NCI-H2171 treated with DMSO at 0.1 percent for 48 hours (cell line): Measurements from ENCODE around the gene PTPRT.

Experiments
- DNase-seq: peaks from one replicate; lab custom pipeline; 2025; lab: John Stamatoyannopoulos, UW

The PTPRT gene

DNA sequence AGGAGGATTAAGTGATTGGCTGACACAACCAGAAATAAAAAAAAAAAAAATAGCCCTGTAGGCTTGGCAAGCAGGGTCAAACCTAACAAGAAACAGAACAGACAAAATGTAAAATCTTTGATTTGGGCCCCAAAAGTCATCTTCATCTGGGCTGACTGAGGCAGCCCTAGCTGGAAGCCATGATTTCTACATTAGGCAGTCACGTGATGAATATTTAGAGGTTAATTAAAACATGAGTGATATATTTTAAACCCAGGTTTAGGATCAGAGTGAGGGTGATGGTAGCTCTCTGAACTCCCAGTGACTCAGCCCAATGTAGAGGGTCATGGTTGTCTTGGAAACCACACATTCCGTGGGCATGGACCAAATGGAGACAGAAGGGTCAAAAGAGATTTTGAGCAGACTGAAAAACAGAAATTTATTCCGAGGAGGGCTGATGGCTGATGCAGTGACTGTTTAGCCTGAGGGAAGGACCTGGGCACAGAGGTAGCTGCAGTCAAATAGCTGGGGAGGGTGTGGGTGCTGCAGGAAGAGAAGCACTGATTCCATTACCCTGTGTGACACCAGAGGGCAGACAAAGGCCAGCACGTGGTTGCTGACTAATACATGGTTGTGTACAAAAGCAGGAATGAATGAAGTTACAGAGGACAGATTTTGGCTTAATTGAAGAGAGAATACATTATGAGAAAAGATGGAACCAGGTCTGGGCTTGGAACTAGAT lies 998.4 kb downstream of the PTPRT start:
- no peak for DNase-seq

DNA sequence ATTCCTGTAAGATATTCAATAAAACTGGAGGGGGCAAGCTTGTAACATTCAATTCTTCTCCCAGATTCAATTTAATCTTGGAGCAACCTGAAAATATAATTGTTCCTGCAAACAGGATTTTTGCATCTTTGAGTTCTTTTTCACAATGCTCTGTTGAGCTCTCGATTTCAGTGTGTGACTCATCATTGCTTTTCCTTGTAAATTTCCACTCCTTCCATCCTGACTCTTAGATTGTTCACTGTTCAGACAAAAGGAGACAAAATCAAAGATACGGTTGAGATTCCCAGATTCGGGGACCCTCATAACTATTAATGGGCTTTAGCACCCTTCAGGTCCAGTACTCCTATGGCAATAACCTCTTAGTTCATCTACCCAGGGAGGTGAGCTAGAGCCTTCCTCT lies 999.6 kb downstream of the PTPRT start:
- DNase-seq, result no peak

DNA sequence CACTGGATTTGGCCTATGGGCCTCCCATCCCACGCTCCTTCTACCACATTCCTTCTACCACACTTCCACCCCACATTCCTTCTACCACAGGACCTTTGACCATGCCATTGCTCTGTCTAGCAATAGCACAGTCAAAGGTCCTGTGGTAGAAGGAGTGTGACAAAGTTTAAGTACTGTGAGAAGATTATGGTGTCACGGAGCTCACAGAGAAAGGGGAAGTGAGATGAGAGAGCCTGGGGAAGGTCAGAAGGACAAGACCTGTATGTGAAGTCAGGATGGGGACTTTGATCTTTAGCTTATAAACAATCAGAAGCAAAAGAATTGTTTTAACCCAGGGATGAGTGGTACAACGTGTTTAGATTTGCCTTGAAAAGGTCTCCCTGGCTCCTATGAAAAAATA lies 1003.4 kb downstream of the PTPRT start:
- no peak for DNase-seq

DNA sequence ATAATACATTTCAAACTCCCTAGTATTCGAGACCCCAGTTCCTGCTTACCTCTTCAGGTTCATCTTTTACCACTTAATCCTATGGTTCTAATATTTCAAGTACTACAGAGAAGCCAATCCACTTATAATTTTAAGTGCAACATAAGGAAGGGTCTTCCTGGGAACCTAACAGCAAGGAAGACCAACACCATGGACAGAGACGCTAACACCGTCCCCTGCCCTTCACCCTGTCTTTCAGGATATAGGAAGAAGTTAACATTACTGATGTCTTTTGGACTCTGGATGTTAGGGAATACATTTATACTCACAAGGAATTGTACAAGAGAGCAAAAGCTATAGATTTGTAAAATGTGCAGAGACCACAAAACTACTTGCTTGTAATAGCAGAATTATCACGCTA lies 1006.6 kb downstream of the PTPRT start:
- DNase-seq, result no peak

DNA sequence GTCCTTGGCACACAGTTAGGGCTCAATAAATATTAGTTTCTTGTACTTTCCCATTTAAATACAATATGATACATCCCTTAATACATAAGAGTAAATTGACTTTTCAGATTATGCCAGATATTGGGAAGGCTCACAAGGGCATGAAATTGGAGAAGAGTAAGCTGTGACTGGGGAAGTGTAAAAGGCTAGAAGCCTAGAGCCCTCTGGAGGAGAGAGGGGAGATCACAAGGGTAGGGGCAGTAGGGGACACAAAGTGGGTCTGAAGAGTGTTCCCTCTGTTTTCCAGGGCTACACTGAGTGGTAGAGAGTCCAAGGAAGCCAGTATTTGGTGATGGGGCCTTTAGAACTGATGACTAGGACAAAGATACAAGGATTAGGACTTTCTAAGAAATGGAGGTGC lies 1008.6 kb downstream of the PTPRT start:
- no peak for DNase-seq

DNA sequence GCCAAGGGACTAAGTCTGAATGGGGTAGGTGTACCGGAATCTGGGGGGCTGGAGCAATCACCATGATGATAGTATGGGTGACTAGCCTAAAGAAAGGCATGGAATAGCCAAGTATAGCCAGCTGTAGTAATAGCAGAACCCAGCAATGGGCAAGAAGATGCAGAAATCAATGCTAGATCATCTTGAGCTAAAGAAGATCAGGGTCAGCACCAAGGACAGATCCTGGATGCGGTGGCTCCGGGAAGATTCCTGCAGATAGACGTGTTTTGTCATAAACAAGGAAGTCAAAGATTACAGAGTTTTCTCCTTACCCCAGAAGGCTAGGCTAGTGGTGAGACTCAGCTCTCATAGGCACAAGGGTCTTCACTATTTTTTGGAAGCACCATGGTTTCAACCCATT lies 1009.9 kb downstream of the PTPRT start:
- DNase-seq, result no peak

DNA sequence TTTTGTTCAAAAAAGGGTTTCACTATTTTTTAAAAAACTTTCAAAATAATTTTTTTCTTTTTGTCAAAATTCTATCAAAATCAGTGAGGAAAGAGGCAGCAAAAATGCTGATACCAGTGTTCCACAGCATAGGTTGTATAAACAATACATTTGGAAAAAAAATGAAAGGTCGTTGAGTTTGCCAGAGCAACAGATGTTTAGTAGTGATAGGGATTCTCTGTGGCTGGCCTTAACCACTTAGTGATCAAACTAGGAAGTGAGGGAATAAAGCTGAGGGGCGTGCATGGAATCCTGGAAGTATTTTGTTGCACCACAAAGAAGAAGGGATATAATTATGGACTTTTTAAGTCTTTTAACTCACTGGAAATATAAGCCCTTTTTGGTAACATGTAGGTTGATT lies 1016.3 kb downstream of the PTPRT start:
- peak; percentile 26 for DNase-seq

DNA sequence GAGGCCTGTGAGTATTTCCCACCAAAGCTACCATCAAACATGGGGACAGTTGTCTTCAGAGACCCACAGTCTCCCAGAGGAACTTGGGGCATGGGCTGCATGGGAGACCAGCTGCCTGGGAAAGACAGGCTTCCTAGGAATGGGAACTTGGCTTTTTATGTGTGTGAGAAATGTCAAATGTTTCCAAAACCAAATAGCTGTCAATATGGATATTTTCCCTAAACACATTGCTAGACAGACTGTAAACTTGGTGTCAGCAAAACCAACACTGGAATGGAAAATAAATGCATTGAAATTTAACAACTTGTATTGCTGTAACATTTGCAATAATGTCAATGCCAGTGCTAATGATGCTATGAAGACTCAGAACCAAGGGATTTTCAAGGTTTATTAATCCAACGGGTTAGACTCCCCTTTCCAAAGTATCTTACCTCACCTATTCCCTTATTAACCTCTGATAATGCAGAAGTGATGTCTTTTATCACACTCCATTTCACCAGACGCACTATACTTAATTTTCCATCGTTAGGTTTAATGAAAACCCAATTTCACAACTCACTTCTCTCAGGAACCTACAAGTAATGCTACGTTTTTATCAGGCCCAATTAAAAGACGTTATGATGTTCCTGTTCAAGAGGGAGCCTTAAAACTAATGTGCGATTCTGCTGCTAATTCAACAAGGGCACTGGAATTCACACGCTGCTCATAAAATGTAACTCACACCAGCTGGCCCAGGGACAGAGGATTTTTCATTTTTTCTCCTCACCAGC lies 1025.4 kb downstream of the PTPRT start:
- DNase-seq, result no peak

DNA sequence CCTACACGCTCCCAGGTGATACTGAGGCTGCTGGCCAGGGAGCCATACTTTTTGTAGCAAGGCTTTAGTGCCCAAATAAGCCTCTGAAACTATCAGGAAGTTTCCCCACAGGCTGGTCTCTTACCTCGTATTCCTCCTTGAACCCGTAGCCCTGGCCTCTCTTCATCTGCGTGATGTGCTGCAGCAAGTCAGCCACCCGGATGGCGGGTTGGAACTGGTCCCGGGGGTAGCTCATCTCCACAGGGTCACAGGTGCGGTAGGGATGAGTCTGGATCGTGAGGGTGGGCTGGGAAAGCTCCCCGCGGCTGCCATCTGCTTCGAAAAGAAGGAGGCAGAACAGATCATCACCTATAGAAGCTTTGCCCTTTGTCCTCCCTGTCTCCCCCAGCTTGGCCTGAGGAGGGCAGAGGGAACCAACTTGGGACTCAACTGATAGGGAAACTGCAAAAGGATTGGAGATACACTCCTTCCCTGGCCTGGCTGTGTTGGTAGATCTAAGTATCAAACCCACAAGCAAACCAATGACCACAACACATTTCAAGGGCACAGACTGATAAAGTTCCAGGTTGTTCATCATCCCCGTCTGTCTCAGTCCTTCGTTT lies 1028.4 kb downstream of the PTPRT start:
- peak; percentile 15 for DNase-seq

DNA sequence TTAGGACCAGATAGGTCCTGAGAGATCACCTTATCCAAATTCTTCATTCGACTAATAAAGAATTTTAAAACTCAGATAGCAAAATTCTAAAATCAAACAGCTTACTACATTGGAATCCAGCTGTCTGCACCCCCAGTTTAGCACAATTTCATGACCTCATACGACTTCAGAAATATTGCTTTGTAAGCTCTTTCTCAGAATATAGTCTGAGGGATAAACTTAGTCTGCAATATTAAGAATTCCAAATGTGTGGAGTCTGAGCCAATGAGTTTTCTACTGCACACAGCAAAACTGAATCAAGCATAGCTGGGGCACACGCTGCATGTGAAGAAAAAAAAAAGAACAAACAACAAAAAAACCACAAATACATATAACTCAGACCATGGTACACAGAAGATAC lies 1029.9 kb downstream of the PTPRT start:
- no peak for DNase-seq

DNA sequence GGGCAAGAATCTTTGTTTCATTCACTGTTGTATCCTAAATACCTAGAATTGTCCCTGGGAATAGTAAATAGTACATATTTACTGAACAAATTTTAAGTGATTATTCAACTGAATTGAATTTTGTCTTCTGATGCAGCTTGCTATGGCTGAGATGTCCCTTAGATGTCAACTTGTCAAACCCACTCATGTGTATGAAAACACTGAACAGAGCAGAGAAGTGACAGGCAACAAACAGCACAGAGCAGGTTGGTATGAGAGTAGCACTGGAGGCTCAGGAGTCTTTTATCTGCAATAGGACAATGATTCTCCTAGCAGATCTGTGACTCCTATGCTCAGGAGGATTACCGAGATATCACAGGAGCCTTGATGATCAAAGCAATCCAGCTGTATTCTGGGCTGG lies 1031.4 kb downstream of the PTPRT start:
- DNase-seq, result no peak

DNA sequence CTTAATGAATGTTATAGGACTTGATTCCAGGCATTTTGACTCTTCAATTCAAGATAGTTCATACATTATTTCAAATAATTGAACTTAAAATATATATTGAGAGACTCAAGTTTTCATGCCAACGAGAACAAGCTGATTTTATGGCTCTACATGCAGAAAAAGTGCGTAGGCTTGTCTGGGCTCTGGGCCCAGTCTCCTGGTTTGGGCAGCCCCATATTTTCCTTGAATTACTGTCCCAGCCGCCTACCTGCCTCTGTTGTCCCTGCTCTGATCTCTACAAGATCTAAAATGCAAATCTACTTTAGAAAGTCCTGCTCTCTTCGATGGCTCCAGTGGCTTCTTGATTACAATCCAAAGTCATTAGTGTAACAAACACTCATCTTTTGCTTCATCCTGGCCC lies 1034.1 kb downstream of the PTPRT start:
- no peak for DNase-seq

DNA sequence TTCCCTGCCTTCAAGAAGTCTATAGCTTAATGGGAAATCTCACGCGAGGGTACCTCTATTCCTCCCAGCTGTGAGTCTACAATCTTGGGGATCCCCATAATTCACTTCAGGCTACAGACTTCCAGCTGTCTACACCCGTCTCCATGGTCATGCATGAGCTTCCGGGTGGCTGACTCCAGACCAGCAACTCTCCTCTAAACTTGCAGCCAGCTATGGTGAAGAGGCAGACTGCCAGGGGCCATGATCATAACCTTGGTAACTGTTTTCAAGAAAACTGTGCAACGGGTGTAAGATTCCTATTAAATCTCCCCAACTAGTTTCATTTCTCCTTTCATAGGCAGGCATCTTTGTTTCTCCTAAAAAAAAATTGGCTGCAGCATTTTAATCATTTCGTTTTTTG lies 1037.1 kb downstream of the PTPRT start:
- no peak for DNase-seq

DNA sequence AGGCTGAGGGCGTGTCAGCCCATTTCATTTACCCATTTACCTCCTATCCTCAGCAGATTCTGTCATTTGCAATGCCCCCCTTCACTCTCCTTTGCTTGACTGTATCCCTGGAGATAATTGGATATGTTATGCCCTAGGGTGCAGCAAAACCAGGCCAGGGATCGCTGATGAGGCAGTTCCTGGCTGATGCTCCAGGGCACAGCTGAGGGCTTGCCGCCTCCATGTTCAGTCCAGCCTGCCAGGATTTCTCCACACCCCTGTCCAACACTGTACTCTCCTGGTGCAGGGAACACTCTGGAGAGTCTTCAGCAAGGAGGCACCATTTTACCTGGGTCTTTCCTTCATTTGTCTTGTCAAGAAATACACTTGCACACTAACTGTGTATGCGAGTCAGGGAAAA lies 1039.5 kb downstream of the PTPRT start:
- DNase-seq, result no peak

DNA sequence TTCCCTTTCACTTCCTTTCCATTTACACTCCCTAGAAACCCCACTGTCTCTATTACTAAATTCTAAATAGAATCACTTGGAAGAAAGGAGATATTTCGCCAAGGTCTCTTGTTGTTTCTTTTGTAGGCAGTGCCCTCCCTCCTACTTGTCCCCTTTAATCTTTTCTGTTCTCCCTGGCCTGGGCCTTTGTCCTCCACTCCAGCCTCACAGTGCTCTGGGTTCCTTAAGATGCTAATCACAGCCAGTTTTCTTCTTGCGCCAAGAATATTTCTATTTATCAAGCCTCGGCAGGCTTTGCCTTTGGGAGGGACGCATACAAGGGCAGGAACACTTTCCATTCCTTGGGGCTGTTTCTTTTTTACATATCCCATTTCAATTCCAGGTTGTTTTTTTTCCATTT lies 1051.0 kb downstream of the PTPRT start:
- DNase-seq, result no peak

DNA sequence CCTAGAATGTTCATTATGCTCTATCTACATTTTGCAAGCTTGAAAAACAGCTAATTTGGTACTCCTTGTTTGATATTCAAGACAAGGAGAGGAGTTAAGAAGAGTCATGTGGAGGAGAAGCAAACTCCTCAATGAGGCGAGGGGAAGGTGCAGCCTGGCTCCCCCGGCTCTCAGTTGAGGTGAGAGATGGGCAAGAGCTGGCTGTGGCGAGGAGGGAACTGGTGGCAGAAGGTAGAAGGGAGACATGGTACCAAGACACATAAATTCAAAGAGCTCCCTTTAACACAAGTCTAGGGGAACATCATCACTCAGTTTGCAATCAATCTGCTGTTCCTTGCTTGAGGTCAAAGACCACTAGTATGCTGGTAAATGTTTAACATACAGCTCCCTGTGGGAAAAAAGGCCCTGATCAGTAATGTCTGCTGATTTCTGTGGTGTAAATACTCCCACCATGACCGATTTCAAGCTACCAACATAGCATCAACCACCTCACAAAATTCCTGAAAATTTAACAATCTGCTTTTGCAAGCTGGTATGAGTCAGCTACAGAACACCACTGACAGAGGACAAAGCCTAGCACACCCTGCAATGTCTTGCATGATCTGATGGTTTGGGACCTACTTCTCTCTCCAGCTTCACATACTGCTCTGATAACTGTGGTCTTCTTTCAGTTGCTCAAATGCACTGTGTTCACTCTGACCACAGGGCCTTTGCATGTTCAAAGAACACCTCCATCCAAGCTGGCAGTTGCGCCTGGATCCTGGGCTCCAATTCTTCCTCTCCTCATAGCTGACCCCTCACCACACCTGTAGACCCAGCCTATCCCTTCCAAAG lies 1055.2 kb downstream of the PTPRT start:
- no peak for DNase-seq

DNA sequence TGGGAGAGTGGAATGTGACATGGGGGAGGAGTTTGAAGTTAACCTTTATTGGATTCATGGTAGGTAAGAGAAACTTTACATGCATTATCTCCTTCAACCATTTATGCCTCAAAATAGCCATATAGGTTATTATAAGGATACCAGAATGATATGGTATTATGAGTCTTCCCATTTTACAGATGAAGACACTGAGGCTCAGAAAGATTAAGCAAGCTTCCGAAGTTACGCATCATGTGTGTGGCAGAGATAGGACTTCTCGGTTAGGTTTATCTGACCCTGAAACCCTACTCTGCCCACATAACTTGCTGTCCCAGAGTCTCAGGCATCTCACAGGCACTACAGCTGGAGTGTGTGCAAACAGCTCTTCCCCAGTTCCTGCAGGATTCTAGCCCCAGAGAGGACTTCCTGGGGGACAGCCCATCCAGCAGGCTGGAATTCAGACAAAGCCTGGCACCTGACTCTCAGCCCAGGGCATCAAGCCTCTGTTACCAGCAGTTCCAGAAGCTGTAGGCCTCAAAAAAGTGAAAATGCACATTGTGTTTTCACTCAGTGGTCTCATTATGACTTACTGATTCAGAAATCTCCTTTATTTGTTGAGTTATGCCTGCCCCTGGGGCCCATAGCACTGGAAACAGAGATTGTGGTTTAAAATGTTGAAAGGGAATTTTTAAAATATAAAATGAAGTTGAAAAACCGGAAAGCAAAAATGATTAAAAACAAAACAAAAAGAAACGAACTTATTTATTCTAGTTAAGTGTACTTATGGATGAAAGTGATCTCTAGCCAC lies 1058.7 kb downstream of the PTPRT start:
- no peak for DNase-seq

DNA sequence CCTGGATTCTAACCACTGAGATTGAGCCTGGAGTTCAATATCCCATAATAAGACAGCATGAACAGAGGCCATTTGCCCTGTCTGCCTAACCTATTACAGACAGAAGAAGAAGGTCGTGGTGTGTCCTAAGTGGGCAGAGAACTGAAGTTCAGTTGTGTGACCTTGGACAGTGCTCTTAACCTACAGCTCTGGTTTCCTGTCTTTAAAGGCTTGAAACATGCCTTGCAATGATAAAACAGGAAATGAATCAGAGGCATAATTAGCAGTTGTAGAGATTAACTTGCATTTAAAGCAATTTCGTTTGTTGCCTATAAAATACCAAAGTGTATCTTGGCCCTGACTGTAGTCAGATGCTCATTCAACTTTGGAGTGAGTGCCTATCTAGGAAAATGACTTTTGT lies 1064.3 kb downstream of the PTPRT start:
- no peak for DNase-seq

DNA sequence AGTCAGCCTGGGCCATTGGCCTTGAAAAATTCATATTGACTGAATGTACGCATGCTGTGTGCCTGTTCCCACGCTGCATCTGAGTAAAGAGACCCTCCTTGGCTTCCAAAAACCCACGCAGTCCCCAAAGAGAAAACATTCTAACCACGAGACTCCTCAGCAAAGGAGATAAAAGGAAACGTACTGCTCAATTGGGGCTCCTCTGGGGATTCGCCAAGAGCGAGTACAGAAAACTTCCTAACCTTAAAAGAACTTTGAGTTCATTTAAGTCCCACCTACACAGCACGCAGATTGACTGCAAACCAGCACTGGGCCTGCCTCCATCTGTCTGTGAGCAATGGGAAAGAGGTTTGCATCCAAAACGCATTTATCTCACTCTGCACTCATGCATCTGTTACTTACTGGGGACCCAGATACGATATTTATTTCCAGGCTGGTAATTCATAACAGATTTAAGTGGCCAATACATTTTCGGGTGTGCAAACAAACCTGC lies 1065.7 kb downstream of the PTPRT start:
- no peak for DNase-seq

DNA sequence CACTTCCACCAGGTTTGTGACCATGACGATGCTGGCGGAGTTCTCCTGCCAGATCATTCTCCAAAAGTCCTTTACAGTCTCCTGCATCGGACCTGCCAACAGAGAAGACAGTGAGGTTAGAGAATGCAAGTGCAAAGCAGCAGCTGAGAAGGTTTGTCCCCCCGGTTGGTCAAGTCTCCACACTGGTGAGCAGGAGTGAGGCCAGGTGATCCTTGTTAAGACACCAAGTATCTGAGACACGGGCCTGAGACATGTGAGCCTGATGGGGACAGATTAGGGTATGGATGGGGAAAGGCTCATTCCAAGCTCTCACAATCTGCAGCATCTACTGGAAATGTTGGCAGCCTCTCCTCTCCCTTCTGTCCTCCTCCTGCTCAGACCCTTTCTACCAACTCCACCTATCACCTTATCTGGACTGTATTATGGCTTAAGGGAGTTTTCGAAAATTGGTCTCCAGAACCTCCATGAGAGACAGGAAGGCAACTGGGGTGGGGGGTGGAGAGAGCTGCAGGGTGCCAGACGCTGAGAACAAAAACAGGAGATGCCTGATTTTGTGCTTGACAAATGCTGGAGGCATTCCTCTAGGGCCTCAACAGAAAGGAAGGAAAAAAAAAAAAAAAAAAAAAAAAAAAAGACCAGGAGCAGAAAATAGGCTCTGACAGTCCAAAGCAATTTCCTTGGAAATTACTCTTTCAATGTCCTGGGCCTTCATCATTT lies 1071.1 kb downstream of the PTPRT start:
- DNase-seq, result no peak

DNA sequence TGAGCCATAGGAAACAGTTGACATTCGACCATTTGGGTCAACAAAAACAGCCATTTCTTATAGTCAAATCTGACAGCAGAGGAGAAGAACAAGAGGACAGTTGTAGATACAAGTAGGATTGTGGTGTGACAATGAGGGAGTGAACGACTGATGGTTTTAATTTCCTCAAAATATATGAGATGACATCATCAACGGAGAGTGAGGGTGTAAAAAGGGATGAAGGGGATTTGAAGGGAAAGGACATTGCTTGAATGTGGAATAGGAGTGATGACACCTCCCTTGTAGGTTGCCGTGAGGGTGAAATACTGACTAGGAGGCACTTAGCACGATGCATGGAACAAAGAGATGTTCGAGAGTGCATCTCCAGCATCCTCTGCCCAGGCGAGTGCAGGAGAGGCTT lies 1071.7 kb downstream of the PTPRT start:
- DNase-seq, result no peak
